Neural cell (in vitro differentiated cells): ENCODE measurements around the gene OR51Q1. TPM values are rescaled to one million over a fixed set of nuclear protein-coding genes. Genes with fewer than 3 reads are reported as not detected.

Experiments used
- H2AFZ ChIP-seq: fragments of 200-600, 300-800 bp; sonication (generic), shearing (Covaris generic); 2 replicates; pipeline ENCODE4 v1.6.0; 2014; ENCODE audit warnings: low read depth, mild to moderate bottlenecking, antibody characterized with exemption, low read length, moderate library complexity
- H3F3A ChIP-seq: fragments of 200-600 bp; shearing (Covaris generic); 2 replicates; pipeline ENCODE4 v1.6.1; 2016; ENCODE audit warnings: mild to moderate bottlenecking, moderate library complexity, mixed read lengths, antibody characterized with exemption, low read length; ENCODE audit not compliant: insufficient read depth, poor library complexity, severe bottlenecking
- H3K27ac ChIP-seq: fragments of 200-600, 300-800 bp; sonication (generic), shearing (Covaris generic); 2 replicates; pipeline ENCODE4 v1.5.1; 2014; ENCODE audit warnings: mild to moderate bottlenecking, low read length, moderate library complexity
- H3K27me3 ChIP-seq: fragments of 300-800, 200-600 bp; sonication (generic), shearing (Covaris generic); 2 replicates; pipeline ENCODE4 v1.6.0; 2014; ENCODE audit warnings: mild to moderate bottlenecking, low read depth, low read length, moderate library complexity; ENCODE audit not compliant: insufficient read depth
- H3K36me3 ChIP-seq: fragments of 300-800, 200-600 bp; sonication (generic), shearing (Covaris generic); 2 replicates; pipeline ENCODE4 v1.5.1; 2014; ENCODE audit warnings: mild to moderate bottlenecking, antibody characterized with exemption, low read length, moderate library complexity; ENCODE audit not compliant: insufficient read depth
- H3K4me2 ChIP-seq: fragments of 300-800, 200-600 bp; sonication (generic), shearing (Covaris generic); 2 replicates; pipeline ENCODE4 v1.6.0; 2014; ENCODE audit warnings: mild to moderate bottlenecking, low read length
- H3K4me3 ChIP-seq: fragments of 300-800, 200-600 bp; sonication (generic), shearing (Covaris generic); 2 replicates; pipeline ENCODE4 v1.5.1; 2014; ENCODE audit warnings: mild to moderate bottlenecking, low read length, moderate library complexity
- H3K79me2 ChIP-seq: fragments of 200-600 bp; shearing (Covaris generic); replicated peaks from 2 replicates; pipeline ENCODE4 v1.6.0; 2014; ENCODE audit warnings: mild to moderate bottlenecking, low read length, moderate library complexity; ENCODE audit not compliant: insufficient read depth
- H3K9ac ChIP-seq: fragments of 300-800, 200-600 bp; sonication (generic), shearing (Covaris generic); 2 replicates; pipeline ENCODE4 v1.6.1; 2016; ENCODE audit warnings: mild to moderate bottlenecking, low read length, mixed read lengths
- H3K9me2 ChIP-seq: fragments of 200-600 bp; shearing (Covaris generic); 2 replicates; pipeline ENCODE4 v1.6.1; 2016; ENCODE audit warnings: mild to moderate bottlenecking, low read length, mixed read lengths; ENCODE audit not compliant: insufficient read depth
- H3K9me3 ChIP-seq: fragments of 200-600, 300-800 bp; sonication (generic), shearing (Covaris generic); 2 replicates; pipeline ENCODE4 v1.6.1; 2016; ENCODE audit warnings: mild to moderate bottlenecking, mixed run types, low read length, moderate library complexity, mixed read lengths
- H4K20me1 ChIP-seq: fragments of 200-600 bp; shearing (Covaris generic); 2 replicates; pipeline ENCODE4 v1.6.1; 2016; ENCODE audit warnings: mild to moderate bottlenecking, mixed run types; ENCODE audit not compliant: insufficient read depth
- EP300 ChIP-seq: fragments of 450-650 bp; conservative IDR thresholded peaks from 2 replicates; pipeline ENCODE4 v1.6.1; 2014; ENCODE audit warnings: antibody characterized with exemption, mild to moderate bottlenecking, moderate library complexity; ENCODE audit not compliant: poor library complexity, severe bottlenecking
- MXI1 ChIP-seq: fragments of 450-650 bp; conservative IDR thresholded peaks from 2 replicates; pipeline ENCODE4 v1.6.1; 2014; ENCODE audit warnings: antibody characterized with exemption, mild to moderate bottlenecking; ENCODE audit not compliant: poor library complexity, severe bottlenecking
- TAF1 ChIP-seq: IDR thresholded peaks from 2 replicates; pipeline ENCODE4 v1.6.1; 2012; ENCODE audit warnings: low read depth
- polyA plus RNA-seq: library from polyadenylated mRNA; depleted of rRNA; stranded (reverse); fragments of >200 nt; gene quantifications from 2 replicates; pipeline ENCODE4 v1.2.3, GENCODE V29; 2014
- TF ChIP-seq, protein P1 (sequence below): IDR thresholded peaks from 2 replicates; pipeline ENCODE4 v1.6.1; 2012; ENCODE audit warnings: borderline replicate concordance

Gene OR51Q1
- polyA plus RNA-seq, 1 donor from 2014 or later, result not detected

- Histone ChIP-seq H3K27ac (no peak overlapping the region), H2AFZ (no peak overlapping the region), H3F3A (no peaks in the 10 kb centered on the region), H3K79me2 (no peaks in the 10 kb centered on the region), H3K36me3 (no peaks in the 10 kb centered on the region), H4K20me1 (no peaks in the 10 kb centered on the region), H3K27me3 (no peaks in the 10 kb centered on the region), H3K4me2 (no peak overlapping the region), H3K9ac (no peak overlapping the region), H3K9me3 (no peaks in the 10 kb centered on the region), H3K9me2 (no peaks in the 10 kb centered on the region), H3K4me3 (no peak overlapping the region)
- TF ChIP-seq, protein P1, sequence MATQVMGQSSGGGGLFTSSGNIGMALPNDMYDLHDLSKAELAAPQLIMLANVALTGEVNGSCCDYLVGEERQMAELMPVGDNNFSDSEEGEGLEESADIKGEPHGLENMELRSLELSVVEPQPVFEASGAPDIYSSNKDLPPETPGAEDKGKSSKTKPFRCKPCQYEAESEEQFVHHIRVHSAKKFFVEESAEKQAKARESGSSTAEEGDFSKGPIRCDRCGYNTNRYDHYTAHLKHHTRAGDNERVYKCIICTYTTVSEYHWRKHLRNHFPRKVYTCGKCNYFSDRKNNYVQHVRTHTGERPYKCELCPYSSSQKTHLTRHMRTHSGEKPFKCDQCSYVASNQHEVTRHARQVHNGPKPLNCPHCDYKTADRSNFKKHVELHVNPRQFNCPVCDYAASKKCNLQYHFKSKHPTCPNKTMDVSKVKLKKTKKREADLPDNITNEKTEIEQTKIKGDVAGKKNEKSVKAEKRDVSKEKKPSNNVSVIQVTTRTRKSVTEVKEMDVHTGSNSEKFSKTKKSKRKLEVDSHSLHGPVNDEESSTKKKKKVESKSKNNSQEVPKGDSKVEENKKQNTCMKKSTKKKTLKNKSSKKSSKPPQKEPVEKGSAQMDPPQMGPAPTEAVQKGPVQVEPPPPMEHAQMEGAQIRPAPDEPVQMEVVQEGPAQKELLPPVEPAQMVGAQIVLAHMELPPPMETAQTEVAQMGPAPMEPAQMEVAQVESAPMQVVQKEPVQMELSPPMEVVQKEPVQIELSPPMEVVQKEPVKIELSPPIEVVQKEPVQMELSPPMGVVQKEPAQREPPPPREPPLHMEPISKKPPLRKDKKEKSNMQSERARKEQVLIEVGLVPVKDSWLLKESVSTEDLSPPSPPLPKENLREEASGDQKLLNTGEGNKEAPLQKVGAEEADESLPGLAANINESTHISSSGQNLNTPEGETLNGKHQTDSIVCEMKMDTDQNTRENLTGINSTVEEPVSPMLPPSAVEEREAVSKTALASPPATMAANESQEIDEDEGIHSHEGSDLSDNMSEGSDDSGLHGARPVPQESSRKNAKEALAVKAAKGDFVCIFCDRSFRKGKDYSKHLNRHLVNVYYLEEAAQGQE, result no peak
These were observed 23.0 kb upstream of the OR51Q1 start for GRCh38 chr11:5398936-5399335.

GRCh38 chr11:5405173-5405572 lies 16.7 kb upstream of the OR51Q1 start:
- TF ChIP-seq EP300, result no peak
- no peaks in the 10 kb centered on the region for H3K9me3 ChIP-seq
- H3K79me2 ChIP-seq, result no peaks in the 10 kb centered on the region
- no peaks in the 10 kb centered on the region for H4K20me1 ChIP-seq
- H3K36me3 ChIP-seq, result no peaks in the 10 kb centered on the region
- no peaks in the 10 kb centered on the region for H3F3A ChIP-seq
- no peak overlapping the region for H2AFZ ChIP-seq
- H3K4me2 ChIP-seq, result no peak overlapping the region
- H3K4me3 ChIP-seq, result no peak overlapping the region
- H3K9ac ChIP-seq, result no peak overlapping the region
- no peaks in the 10 kb centered on the region for H3K27me3 ChIP-seq
- H3K9me2 ChIP-seq, result no peaks in the 10 kb centered on the region
- H3K27ac ChIP-seq, result no peak overlapping the region

DNA sequence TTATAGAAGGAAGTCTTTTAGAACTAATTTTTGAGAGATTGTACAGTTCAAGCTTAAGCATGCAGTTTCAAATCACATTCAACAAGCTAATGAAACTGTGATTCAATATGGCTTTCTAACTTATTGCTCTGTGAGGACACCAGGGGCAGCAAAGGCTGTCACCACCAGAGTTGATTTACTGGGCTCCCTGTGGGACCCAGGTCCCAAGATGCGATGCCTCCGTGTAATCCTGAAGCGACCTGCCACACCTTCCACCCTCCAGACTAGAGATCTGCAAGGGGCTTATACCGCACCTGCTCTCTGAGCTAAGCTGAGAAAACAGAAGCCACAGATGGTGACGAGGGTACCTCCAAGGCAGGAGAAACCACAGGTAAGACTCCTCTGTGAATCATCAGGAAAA lies 918 bp upstream of the OR51Q1 start:
- Histone ChIP-seq H4K20me1 (no peaks in the 10 kb centered on the region), H3K4me2 (no peak overlapping the region), H3K79me2 (no peaks in the 10 kb centered on the region), H2AFZ (no peak overlapping the region), H3K4me3 (no peak overlapping the region), H3K27ac (no peak overlapping the region), H3K9me3 (no peaks in the 10 kb centered on the region), H3K36me3 (no peaks in the 10 kb centered on the region), H3F3A (no peaks in the 10 kb centered on the region), H3K9me2 (no peaks in the 10 kb centered on the region), H3K27me3 (no peaks in the 10 kb centered on the region), H3K9ac (no peak overlapping the region)
- TF ChIP-seq TAF1, result no peak
- no peak for TF ChIP-seq EP300
- no peak for TF ChIP-seq MXI1
- TF ChIP-seq, protein P1, result no peak
